ENCODE results near the gene ETS2. TPM values are rescaled to one million over a fixed set of nuclear protein-coding genes. Genes with fewer than 3 reads are reported as not detected.
"Not testable (repeated sequence)": the region's sequence is repeated elsewhere in the genome, so short reads cannot be mapped to it uniquely, and the experiment has no call there.

ETS2 gene
- total and polyA plus RNA-seq, 12 donors, result 26.2 to 81.5 (median 43.8) TPM

- ATAC-seq (no peak), DNase-seq (no peak)
- WGBS, 2 donors, result 96 to 97% methylated on average over 4 of the region's 4 CpGs
- peaks cover 0 to 51% (median 45%) of the 10 kb centered on the region in 9 donors for H3K36me3 ChIP-seq
- H3K27ac ChIP-seq, result peak overlapping the region in 4 of 10 donors; percentile 61 to 87 (median 73)
- intact Hi-C loops (cut with DNase I), result no loop called here
- no peaks in the 10 kb centered on the region for H3K27me3 ChIP-seq
- peaks cover 0 to 21% (median 0%) of the 10 kb centered on the region in 11 donors for H3K9me3 ChIP-seq
- H3K4me3 ChIP-seq, result no peak overlapping the region
- TF ChIP-seq, protein P1, sequence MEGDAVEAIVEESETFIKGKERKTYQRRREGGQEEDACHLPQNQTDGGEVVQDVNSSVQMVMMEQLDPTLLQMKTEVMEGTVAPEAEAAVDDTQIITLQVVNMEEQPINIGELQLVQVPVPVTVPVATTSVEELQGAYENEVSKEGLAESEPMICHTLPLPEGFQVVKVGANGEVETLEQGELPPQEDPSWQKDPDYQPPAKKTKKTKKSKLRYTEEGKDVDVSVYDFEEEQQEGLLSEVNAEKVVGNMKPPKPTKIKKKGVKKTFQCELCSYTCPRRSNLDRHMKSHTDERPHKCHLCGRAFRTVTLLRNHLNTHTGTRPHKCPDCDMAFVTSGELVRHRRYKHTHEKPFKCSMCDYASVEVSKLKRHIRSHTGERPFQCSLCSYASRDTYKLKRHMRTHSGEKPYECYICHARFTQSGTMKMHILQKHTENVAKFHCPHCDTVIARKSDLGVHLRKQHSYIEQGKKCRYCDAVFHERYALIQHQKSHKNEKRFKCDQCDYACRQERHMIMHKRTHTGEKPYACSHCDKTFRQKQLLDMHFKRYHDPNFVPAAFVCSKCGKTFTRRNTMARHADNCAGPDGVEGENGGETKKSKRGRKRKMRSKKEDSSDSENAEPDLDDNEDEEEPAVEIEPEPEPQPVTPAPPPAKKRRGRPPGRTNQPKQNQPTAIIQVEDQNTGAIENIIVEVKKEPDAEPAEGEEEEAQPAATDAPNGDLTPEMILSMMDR (IDR thresholded peaks at IDR 0.05), result no peak
- peaks cover 0 to 53% (median 34%) of the 10 kb centered on the region in 9 donors for H3K4me1 ChIP-seq
Measured at GRCh38 chr21:38825269-38825668, 19.5 kb downstream of the ETS2 start.

DNA sequence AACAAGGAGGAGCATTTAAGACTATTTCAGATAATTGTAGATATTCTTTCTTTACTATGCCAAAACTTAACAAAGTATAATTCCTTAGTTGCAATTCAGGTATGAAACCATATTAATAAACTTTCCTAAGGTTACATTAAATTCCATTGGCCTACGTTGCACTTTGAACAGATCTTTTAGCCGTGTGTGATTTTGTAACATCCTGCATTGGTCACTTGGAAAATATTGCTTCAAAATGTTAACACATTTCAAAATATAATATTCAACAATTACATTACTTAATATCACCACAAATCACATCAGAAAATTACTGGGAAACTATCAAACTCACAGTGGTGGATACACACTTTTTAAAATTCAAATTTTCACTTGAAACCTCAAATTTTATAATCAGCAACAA, 20.2 kb downstream of the ETS2 start:
- intact Hi-C loops (cut with DNase I), result no loop called here
- WGBS, 2 donors, result 75 to 97% methylated on average over 2 of the region's 2 CpGs
- TF ChIP-seq, protein P1 (IDR thresholded peaks at IDR 0.05), result no peak

DNA sequence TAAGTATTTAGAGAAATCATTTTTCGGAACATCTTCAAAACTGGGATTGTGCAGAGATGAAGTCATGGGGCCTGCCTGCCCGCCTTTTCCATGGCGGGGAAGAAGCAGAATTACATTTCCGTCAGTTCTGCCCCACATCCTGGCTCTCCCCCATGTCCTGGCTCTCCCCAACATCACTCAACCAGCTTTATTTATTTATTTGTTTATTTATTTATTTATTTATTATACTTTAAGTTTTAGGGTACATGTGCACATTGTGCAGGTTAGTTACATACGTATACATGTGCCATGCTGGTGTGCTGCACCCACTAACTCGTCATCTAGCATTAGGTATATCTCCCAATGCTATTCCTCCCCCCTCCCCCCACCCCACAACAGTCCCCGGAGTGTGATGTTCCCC, 22.4 kb downstream of the ETS2 start:
- DNase-seq; H3K27ac ChIP-seq; H3K4me3 ChIP-seq; intact Hi-C loops (cut with DNase I); ATAC-seq; H3K27me3 ChIP-seq: not testable (repeated sequence)
- Histone ChIP-seq H3K36me3 (peaks cover 0 to 22% (median 17%) of the 10 kb centered on the region in 9 donors), H3K9me3 (peaks cover 0 to 21% (median 0%) of the 10 kb centered on the region in 11 donors), H3K4me1 (peaks cover 4 to 39% (median 26%) of the 10 kb centered on the region in 9 donors)
- WGBS, 2 donors, result 96% methylated on average over 6 of the region's 7 CpGs

More for the DNA sequence above, 20.2 kb downstream of the ETS2 start:
- no peak for ATAC-seq
- peaks cover 0 to 49% (median 33%) of the 10 kb centered on the region in 9 donors for H3K4me1 ChIP-seq
- H3K9me3 ChIP-seq, result peaks cover 0 to 21% (median 0%) of the 10 kb centered on the region in 11 donors
- H3K27ac ChIP-seq, result no peak overlapping the region
- H3K27me3 ChIP-seq, result no peaks in the 10 kb centered on the region
- H3K4me3 ChIP-seq, result no peak overlapping the region
- DNase-seq, result no peak
- peaks cover 0 to 44% (median 38%) of the 10 kb centered on the region in 9 donors for H3K36me3 ChIP-seq

GRCh38 chr21:38830671-38831525, 25.2 kb downstream of the ETS2 start:
- 95% methylated on average over 2 of the region's 2 CpGs for WGBS, 2 donors
- TF ChIP-seq, protein P1 (IDR thresholded peaks at IDR 0.05), result no peak
- H3K36me3 ChIP-seq, result no peaks in the 10 kb centered on the region
- peaks cover 0 to 20% (median 14%) of the 10 kb centered on the region in 9 donors for H3K4me1 ChIP-seq
- H3K9me3 ChIP-seq, result peaks cover 0 to 19% (median 0%) of the 10 kb centered on the region in 11 donors
- ATAC-seq (peak in 4 of 8 donors; percentile 20 to 74 (median 32)), DNase-seq (no peak)
- H3K27me3 ChIP-seq, result no peaks in the 10 kb centered on the region
- H3K4me3 ChIP-seq, result no peak overlapping the region
- peak overlapping the region in 5 of 10 donors; percentile 34 to 79 (median 55) for H3K27ac ChIP-seq
- intact Hi-C loops (cut with DNase I), result no loop called here
